ENCODE data around the gene SPRING1. TPM values are rescaled to one million over a fixed set of nuclear protein-coding genes. Genes with fewer than 3 reads are reported as not detected.
A peak's percentile ranks its signal among the peaks of the same experiment; 100 is the strongest.

The SPRING1 gene
- total RNA-seq, 1 donor from 2014 or later, result 21.5 TPM

- DNase-seq (ENCODE audit: low spot score), result no peak
These were observed 28.1 kb downstream of the SPRING1 start for GRCh38 chr12:116709768-116710167.

GRCh38 chr12:116708826-116709756 lies 28.8 kb downstream of the SPRING1 start:
- DNase-seq (ENCODE audit: low spot score), result no peak

GRCh38 chr12:116707751-116708150 lies 30.1 kb downstream of the SPRING1 start:
- no peak for DNase-seq (ENCODE audit: low spot score)

GRCh38 chr12:116703214-116703795 lies 34.6 kb downstream of the SPRING1 start:
- no peak for DNase-seq (ENCODE audit: low spot score)

- DNase-seq (ENCODE audit: low spot score), result no peak
These were observed 36.4 kb downstream of the SPRING1 start for GRCh38 chr12:116701432-116701831.

- DNase-seq (ENCODE audit: low spot score), result no peak
These were observed 37.8 kb downstream of the SPRING1 start for GRCh38 chr12:116700066-116700465.

- DNase-seq (ENCODE audit: low spot score), result no peak
These were observed 39.3 kb downstream of the SPRING1 start for GRCh38 chr12:116698554-116699075.

- DNase-seq (ENCODE audit: low spot score), result no peak
These were observed 39.8 kb downstream of the SPRING1 start for GRCh38 chr12:116698116-116698515.

- no peak for DNase-seq (ENCODE audit: low spot score)
These were observed 40.2 kb downstream of the SPRING1 start for GRCh38 chr12:116697716-116698115.

GRCh38 chr12:116697305-116697704 lies 40.6 kb downstream of the SPRING1 start:
- no peak for DNase-seq (ENCODE audit: low spot score)

GRCh38 chr12:116695464-116695725 lies 42.5 kb downstream of the SPRING1 start:
- DNase-seq (ENCODE audit: low spot score), result no peak

GRCh38 chr12:116694653-116695463 lies 43.0 kb downstream of the SPRING1 start:
- DNase-seq (ENCODE audit: low spot score), result peak; percentile 76

GRCh38 chr12:116693286-116694227 lies 44.3 kb downstream of the SPRING1 start:
- peak; percentile 74 for DNase-seq (ENCODE audit: low spot score)

- DNase-seq (ENCODE audit: low spot score), result peak; percentile 14
These were observed 45.3 kb downstream of the SPRING1 start for GRCh38 chr12:116692605-116693004.

- no peak for DNase-seq (ENCODE audit: low spot score)
These were observed 46.2 kb downstream of the SPRING1 start for GRCh38 chr12:116691636-116692035.

- DNase-seq (ENCODE audit: low spot score), result peak; percentile 60
These were observed 46.7 kb downstream of the SPRING1 start for GRCh38 chr12:116691205-116691604.

- DNase-seq (ENCODE audit: low spot score), result peak; percentile 41
These were observed 47.7 kb downstream of the SPRING1 start for GRCh38 chr12:116689979-116690744.

GRCh38 chr12:116689521-116689920 lies 48.3 kb downstream of the SPRING1 start:
- no peak for DNase-seq (ENCODE audit: low spot score)
